ENCODE data around the gene GTF2E1. TPM values are rescaled to one million over a fixed set of nuclear protein-coding genes. Genes with fewer than 3 reads are reported as not detected.
"Not testable (repeated sequence)": the region's sequence is repeated elsewhere in the genome, so short reads cannot be mapped to it uniquely, and the experiment has no call there.

The GTF2E1 gene
- total RNA-seq, 1 donor from 2014 or later: 31.2 TPM

DNA sequence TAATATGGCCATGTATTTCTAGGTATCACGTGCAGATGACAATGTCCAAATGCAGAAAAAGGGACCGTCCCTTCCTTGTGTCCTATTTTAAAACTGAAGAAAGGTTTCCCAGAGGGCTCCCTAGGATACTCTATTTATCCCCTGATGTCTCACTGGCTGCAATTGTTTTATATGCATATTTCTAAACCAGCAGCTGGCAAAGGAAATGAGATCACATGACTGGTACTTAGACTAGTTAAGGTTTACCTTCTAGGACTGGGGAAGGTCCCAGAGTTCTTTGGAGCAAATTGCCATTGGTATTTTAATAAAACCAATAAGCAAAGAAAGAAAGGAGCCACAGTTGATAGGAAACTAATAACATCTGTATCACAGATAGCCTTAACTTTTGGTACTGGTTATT lies 29.5 kb downstream of the GTF2E1 start:
- H3K4me3 Mint-ChIP-seq (ENCODE audit: low read depth): no peak overlapping the region
- DNase-seq (ENCODE audit: low spot score, unreplicated experiment): no peak
- peaks cover 7% of the 10 kb centered on the region for H3K36me3 Mint-ChIP-seq (ENCODE audit: insufficient read depth)
- no peaks in the 10 kb centered on the region for H3K27me3 Mint-ChIP-seq
- H3K9me3 Mint-ChIP-seq (ENCODE audit: low read depth): no peaks in the 10 kb centered on the region
- no peak overlapping the region for H3K27ac Mint-ChIP-seq
- TF ChIP-seq, protein P1, sequence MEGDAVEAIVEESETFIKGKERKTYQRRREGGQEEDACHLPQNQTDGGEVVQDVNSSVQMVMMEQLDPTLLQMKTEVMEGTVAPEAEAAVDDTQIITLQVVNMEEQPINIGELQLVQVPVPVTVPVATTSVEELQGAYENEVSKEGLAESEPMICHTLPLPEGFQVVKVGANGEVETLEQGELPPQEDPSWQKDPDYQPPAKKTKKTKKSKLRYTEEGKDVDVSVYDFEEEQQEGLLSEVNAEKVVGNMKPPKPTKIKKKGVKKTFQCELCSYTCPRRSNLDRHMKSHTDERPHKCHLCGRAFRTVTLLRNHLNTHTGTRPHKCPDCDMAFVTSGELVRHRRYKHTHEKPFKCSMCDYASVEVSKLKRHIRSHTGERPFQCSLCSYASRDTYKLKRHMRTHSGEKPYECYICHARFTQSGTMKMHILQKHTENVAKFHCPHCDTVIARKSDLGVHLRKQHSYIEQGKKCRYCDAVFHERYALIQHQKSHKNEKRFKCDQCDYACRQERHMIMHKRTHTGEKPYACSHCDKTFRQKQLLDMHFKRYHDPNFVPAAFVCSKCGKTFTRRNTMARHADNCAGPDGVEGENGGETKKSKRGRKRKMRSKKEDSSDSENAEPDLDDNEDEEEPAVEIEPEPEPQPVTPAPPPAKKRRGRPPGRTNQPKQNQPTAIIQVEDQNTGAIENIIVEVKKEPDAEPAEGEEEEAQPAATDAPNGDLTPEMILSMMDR (IDR thresholded peaks at IDR 0.05; ENCODE audit: unreplicated experiment): no peak
- H3K4me1 Mint-ChIP-seq (ENCODE audit: low read depth): peaks cover 3% of the 10 kb centered on the region

DNA sequence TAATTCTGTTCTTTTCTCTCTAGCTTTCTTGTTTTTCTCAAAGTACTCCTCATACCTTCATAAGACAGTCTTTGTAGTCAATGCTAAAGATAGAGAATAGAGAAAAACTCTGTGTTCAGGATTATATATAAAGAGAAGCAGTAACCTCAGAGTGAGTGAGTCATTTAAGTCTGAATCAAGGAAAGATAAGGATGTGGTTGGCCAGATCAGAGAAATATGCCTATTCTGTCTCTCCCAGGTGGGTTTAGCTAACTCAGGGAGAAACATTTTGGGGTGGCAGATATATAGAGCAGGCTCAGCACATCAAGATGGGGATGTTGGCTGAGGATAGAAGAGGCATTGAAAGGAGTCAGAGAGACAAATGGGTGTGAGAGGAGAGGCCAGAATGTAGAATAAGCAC lies 31.4 kb downstream of the GTF2E1 start:
- H3K27ac Mint-ChIP-seq: no peak overlapping the region
- peaks cover 3% of the 10 kb centered on the region for H3K4me1 Mint-ChIP-seq (ENCODE audit: low read depth)
- TF ChIP-seq, protein P1 (IDR thresholded peaks at IDR 0.05; ENCODE audit: unreplicated experiment): no peak
- peaks cover 9% of the 10 kb centered on the region for H3K36me3 Mint-ChIP-seq (ENCODE audit: insufficient read depth)
- no peaks in the 10 kb centered on the region for H3K27me3 Mint-ChIP-seq
- no peak overlapping the region for H3K4me3 Mint-ChIP-seq (ENCODE audit: low read depth)
- no peaks in the 10 kb centered on the region for H3K9me3 Mint-ChIP-seq (ENCODE audit: low read depth)
- no peak for DNase-seq (ENCODE audit: low spot score, unreplicated experiment)

DNA sequence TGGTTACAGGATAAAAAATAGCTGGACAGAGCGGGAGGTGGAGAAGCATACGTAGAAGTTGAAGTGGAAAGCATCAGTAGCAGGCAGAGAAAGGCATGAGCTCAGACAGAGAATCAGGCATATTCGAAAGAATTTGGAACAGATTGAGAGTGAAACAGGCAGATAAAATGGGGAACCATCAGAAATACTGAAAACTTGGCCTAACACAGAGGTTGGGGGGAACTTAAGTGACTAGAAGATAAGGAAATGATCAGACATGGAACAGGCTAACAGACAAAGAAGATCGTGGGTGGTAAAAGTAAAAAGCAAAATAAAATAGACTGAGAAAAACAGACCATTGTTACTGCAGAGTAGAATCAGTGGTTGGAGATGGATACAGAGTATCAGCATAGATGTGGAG lies 32.9 kb downstream of the GTF2E1 start:
- DNase-seq (ENCODE audit: low spot score, unreplicated experiment): no peak
- Mint-ChIP-seq H3K36me3 (ENCODE audit: insufficient read depth) (peaks cover 15% of the 10 kb centered on the region), H3K27me3 (no peaks in the 10 kb centered on the region), H3K4me1 (ENCODE audit: low read depth) (no peaks in the 10 kb centered on the region), H3K4me3 (ENCODE audit: low read depth) (no peak overlapping the region), H3K27ac (no peak overlapping the region), H3K9me3 (ENCODE audit: low read depth) (no peaks in the 10 kb centered on the region)
- TF ChIP-seq, protein P1 (IDR thresholded peaks at IDR 0.05; ENCODE audit: unreplicated experiment): no peak

DNA sequence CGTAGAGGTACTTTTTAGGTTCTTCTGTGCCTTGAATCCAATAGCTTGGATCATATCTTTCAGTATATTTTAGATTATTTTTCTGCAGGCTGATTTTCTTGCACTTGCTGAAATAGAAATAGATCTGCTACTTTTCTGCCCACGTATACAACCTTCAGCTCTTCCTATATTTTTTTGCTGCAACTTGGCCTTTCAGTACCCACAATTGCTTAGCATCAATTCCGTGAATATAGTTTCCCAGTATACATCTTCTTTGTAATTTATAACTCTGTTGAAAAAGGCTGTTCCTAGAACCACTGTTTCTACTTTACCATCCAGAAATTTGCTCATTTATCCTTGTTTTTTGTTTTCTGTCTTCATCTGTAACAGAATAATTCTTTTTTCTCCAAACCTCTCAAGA lies 36.2 kb downstream of the GTF2E1 start:
- H3K9me3 Mint-ChIP-seq (ENCODE audit: low read depth): no peaks in the 10 kb centered on the region
- DNase-seq (ENCODE audit: low spot score, unreplicated experiment): no peak
- no peak overlapping the region for H3K4me3 Mint-ChIP-seq (ENCODE audit: low read depth)
- no peaks in the 10 kb centered on the region for H3K27me3 Mint-ChIP-seq
- peaks cover 2% of the 10 kb centered on the region for H3K4me1 Mint-ChIP-seq (ENCODE audit: low read depth)
- TF ChIP-seq, protein P1 (IDR thresholded peaks at IDR 0.05; ENCODE audit: unreplicated experiment): no peak
- H3K36me3 Mint-ChIP-seq (ENCODE audit: insufficient read depth): peaks cover 20% of the 10 kb centered on the region
- H3K27ac Mint-ChIP-seq: no peak overlapping the region

DNA sequence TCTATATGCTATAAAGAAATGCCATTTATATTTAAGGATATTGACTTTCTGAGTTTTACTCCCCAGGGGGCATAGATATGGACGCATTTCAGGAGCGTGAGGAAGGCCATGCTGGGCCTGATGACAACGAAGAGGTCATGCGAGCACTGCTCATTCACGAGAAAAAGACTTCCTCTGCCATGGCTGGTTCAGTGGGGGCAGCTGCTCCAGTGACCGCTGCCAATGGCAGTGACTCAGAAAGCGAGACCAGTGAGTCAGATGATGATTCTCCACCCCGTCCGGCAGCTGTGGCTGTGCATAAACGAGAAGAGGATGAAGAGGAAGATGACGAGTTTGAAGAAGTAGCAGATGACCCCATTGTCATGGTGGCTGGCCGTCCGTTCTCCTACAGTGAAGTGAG lies 38.4 kb downstream of the GTF2E1 start:
- TF ChIP-seq, protein P1 (IDR thresholded peaks at IDR 0.05; ENCODE audit: unreplicated experiment): no peak
- no peak for DNase-seq (ENCODE audit: low spot score, unreplicated experiment)
- Mint-ChIP-seq H3K36me3 (ENCODE audit: insufficient read depth) (peaks cover 22% of the 10 kb centered on the region), H3K4me1 (ENCODE audit: low read depth) (peaks cover 4% of the 10 kb centered on the region), H3K27me3 (no peaks in the 10 kb centered on the region), H3K4me3 (ENCODE audit: low read depth) (no peak overlapping the region), H3K27ac (no peak overlapping the region), H3K9me3 (ENCODE audit: low read depth) (no peaks in the 10 kb centered on the region)

DNA sequence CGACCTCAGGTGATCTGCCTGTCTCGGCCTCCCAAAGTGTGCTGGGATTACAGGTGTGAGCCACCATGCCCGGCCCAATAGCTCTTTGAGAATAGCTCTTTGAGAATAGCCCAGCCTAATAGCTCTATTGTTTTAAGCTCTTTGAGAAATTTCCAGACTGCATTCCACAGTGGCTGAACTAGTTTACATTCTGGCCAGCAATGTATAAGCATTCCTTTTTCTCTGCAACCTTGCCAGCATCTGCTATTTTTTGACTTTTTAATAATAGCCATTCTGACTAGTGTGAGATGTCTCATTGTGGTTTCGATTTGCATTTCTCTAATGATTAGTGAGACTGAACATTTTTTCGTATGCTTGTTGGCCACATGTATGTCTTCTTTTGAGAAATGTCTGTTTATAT lies 43.3 kb downstream of the GTF2E1 start:
- DNase-seq (ENCODE audit: low spot score, unreplicated experiment); H3K27me3 Mint-ChIP-seq; H3K4me3 Mint-ChIP-seq (ENCODE audit: low read depth); H3K9me3 Mint-ChIP-seq (ENCODE audit: low read depth); H3K27ac Mint-ChIP-seq: not testable (repeated sequence)
- peaks cover 16% of the 10 kb centered on the region for H3K4me1 Mint-ChIP-seq (ENCODE audit: low read depth)
- H3K36me3 Mint-ChIP-seq (ENCODE audit: insufficient read depth): peaks cover 13% of the 10 kb centered on the region

Data from progenitor cell of endocrine pancreas (in vitro differentiated cells).